ENCODE data around the gene GLE1. TPM values are rescaled to one million over a fixed set of nuclear protein-coding genes. Genes with fewer than 3 reads are reported as not detected.

The GLE1 gene, protein sequence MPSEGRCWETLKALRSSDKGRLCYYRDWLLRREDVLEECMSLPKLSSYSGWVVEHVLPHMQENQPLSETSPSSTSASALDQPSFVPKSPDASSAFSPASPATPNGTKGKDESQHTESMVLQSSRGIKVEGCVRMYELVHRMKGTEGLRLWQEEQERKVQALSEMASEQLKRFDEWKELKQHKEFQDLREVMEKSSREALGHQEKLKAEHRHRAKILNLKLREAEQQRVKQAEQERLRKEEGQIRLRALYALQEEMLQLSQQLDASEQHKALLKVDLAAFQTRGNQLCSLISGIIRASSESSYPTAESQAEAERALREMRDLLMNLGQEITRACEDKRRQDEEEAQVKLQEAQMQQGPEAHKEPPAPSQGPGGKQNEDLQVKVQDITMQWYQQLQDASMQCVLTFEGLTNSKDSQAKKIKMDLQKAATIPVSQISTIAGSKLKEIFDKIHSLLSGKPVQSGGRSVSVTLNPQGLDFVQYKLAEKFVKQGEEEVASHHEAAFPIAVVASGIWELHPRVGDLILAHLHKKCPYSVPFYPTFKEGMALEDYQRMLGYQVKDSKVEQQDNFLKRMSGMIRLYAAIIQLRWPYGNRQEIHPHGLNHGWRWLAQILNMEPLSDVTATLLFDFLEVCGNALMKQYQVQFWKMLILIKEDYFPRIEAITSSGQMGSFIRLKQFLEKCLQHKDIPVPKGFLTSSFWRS
- 10 to 100 TPM; 17.6 to 29.4 (median 20.9) TPM for total RNA-seq
- polyA plus RNA-seq, result 10 to 100 TPM; 19.8 to 24.6 (median 20.8) TPM

DNA sequence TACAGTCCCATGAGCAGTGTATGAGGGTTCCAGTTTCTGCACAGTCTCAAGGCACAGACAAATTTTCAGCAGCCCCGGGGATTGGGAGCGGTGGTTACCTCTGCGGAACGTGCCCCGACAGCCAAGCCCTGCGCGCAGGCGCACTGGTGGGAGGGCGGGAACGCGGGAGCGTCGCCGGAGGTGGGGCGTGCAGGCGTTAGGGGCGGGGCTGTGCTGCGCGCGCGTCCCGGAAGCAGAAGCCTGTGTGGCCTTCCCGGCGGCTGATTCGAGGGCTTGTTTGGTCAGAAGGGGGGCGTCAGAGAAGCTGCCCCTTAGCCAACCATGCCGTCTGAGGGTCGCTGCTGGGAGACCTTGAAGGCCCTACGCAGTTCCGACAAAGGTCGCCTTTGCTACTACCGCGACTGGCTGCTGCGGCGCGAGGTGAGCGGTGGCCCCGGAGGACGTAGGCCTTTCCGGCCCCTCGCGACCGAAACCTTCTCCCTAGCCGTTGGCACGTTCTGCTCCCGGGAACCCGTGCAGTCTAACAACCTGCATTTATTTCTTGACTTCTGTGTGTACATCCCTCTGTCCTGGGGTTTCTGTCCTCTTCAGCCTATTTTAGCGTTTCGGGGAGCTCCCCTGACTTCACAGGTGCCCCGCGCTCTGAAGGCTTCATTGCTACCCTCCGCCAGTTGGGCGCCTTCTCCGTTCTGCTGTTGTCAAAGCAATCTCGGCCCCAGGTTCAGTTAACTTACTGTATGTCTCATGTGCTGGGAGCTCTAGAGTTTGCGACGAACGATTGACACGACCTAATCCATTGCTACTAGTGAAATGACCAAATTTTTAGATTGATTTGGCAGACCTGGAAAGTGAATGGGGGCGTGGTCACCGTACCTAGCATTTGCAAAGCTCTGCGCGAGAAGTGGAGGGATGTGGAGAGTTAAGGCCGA, at the start of gene GLE1:
TSS of gene GLE1 (plus strand) at position 235 of the 929 bp plus-strand sequence. CDS start at position 322, 87 bp downstream.
- 0% methylated on average over 64 of the region's 64 CpGs for WGBS, 2 donors

DNA sequence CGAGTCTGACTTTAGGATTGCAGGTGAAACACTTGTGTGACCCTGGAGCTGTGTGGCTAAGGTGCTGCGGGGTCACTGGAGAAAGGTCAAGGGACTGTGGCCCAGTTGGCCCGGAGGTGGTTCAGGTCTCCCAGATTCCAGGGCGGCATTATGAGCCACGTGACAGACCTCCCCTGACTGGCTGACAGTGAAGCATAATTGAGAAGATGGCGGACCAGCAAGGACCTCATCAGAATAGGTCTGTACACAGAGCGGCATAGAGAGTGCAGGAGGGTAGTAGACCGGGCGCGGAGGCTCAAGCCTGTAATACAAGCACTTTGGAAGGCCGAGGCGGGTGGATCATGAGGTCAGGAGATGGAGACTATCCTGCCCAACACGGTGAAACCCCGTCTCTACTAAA, 49.5 kb upstream of the GLE1 start:
- WGBS, 2 donors, result 70 to 84% methylated on average over 14 of the region's 14 CpGs
- Histone ChIP-seq H3K36me3 (peaks cover 0 to 8% (median 2%) of the 10 kb centered on the region in 4 donors), H3K27ac (peak overlapping the region in 1 of 4 donors; percentile 94), H3K4me1 (peaks cover 0 to 14% (median 9%) of the 10 kb centered on the region in 4 donors), H3K27me3 (no peaks in the 10 kb centered on the region), H3K9me3 (no peaks in the 10 kb centered on the region), H3K4me3 (peak overlapping the region in 1 of 4 donors; percentile 88)
- TF ChIP-seq POLR2A (IDR thresholded peaks at IDR 0.05) (no peak), POLR2AphosphoS5 (IDR thresholded peaks at IDR 0.05) (no peak), EP300 (IDR thresholded peaks at IDR 0.05) (no peak)
- TF ChIP-seq, protein P1, sequence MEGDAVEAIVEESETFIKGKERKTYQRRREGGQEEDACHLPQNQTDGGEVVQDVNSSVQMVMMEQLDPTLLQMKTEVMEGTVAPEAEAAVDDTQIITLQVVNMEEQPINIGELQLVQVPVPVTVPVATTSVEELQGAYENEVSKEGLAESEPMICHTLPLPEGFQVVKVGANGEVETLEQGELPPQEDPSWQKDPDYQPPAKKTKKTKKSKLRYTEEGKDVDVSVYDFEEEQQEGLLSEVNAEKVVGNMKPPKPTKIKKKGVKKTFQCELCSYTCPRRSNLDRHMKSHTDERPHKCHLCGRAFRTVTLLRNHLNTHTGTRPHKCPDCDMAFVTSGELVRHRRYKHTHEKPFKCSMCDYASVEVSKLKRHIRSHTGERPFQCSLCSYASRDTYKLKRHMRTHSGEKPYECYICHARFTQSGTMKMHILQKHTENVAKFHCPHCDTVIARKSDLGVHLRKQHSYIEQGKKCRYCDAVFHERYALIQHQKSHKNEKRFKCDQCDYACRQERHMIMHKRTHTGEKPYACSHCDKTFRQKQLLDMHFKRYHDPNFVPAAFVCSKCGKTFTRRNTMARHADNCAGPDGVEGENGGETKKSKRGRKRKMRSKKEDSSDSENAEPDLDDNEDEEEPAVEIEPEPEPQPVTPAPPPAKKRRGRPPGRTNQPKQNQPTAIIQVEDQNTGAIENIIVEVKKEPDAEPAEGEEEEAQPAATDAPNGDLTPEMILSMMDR (IDR thresholded peaks at IDR 0.05), result no peak
- intact Hi-C loops (cut with DNase I), result loop anchor here (5.0 kb wide), 1 partner anchor 47 kb away; the partner anchor contains the start of gene GLE1
- no peak for DNase-seq

More for the DNA sequence above, at the start of gene GLE1:
- Histone ChIP-seq H3K27ac (peak within 1 kb of the TSS; percentile 83 to 87 (median 86)), H3K4me3 (peak within 1 kb of the TSS; percentile 75 to 92 (median 78)), H3K27me3 (no peaks in the 10 kb centered on the region), H3K9me3 (no peaks in the 10 kb centered on the region), H3K4me1 (peaks cover 0 to 27% (median 21%) of the 10 kb centered on the region in 4 donors), H3K36me3 (peaks cover 0 to 19% (median 4%) of the 10 kb centered on the region in 4 donors)
- peak; percentile 96 for DNase-seq
- intact Hi-C loops (cut with DNase I), result loop anchor here (5.0 kb wide), 2 partner anchors 43 to 47 kb away; partner anchors contain the start of gene ODF2
- TF ChIP-seq EP300 (IDR thresholded peaks at IDR 0.05), result no peak
- TF ChIP-seq POLR2A (IDR thresholded peaks at IDR 0.05), result peak; percentile 51 to 63
- TF ChIP-seq POLR2AphosphoS5 (IDR thresholded peaks at IDR 0.05), result peak; percentile 83 to 91 (median 86)

DNA sequence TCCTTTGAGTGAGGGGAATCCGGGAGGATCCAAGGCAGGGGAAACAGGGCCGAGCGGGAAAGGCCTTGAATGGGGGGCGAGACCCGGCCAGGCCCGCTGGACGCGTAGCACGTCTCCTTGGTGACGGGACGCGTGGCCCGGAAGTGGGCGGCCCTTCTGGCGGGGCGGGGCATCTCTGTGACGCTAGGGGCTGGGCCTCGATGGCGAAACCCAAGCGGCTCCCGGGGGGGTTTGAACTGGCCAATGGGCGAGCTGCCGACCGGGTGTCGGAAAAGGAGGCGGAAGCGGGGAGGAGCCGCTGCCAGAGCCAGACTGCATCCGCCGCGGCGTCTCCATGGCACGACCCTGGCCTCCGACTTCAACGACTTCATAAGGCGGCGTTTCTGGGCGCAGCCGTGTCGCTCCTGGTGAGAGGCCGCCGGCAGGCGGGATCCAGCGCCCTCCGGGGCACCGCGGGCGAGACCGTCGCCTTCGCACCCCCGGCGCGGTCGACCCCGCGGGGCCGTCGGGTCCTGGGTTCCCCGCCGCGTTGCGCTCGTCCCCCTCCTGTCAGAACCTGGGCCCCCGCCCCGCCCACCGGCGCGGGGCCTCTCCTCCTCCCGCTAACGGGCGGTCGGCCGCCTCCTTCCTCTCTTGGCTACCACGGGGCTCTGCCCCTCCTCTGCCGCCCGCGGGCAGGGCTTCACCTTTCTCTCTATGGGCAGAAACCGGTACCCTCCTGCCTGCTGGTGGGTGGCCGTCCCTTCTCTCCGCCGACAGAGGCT, 48.5 kb upstream of the GLE1 start, which contains the start of gene ODF2:
TSS of gene ODF2 (plus strand) at position 158 of the 764 bp plus-strand sequence. CDS start at position 244, 86 bp downstream.
- DNase-seq, result peak; percentile 99
- Histone ChIP-seq H3K27me3 (no peaks in the 10 kb centered on the region), H3K4me3 (peak within 1 kb of the TSS; percentile 68 to 95 (median 84)), H3K27ac (peak within 1 kb of the TSS; percentile 88 to 96 (median 91)), H3K36me3 (peaks cover 6 to 19% (median 12%) of the 10 kb centered on the region in 4 donors), H3K9me3 (no peaks in the 10 kb centered on the region), H3K4me1 (peaks cover 0 to 14% (median 9%) of the 10 kb centered on the region in 4 donors)
- intact Hi-C loops (cut with DNase I), result loop anchor here (2.0 to 5.0 kb wide), 2 partner anchors 17 to 46 kb away; partner anchors contain the start of gene GLE1
- 0% methylated on average over 82 of the region's 82 CpGs for WGBS, 2 donors
- peak; percentile 16 to 41 for TF ChIP-seq POLR2A (IDR thresholded peaks at IDR 0.05)
- TF ChIP-seq, protein P1 (IDR thresholded peaks at IDR 0.05), result no peak
- peak; percentile 56 to 85 (median 76) for TF ChIP-seq POLR2AphosphoS5 (IDR thresholded peaks at IDR 0.05)
- TF ChIP-seq EP300 (IDR thresholded peaks at IDR 0.05), result no peak

DNA sequence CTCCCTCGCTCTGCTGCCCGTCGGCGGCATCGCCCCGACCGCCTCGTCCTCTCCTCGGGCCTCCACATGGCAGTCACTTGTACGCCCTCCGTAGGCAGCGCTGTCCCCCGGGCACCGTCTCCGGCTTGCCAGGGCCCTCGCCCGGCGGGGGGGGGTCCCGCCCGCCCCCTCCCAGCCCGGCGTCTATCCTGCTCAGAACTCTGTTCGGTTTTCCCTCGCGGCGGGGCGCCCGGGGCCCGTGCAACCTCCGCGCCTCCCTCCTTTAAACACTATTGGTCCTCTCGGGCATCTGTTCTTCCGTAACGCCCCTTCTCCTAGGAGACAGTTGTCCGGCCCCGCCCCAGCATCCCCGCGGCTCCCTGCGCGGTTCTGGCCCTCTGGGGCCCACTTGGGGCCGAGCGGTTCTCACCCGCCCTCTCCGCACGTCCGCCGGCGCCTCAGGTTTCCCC, 47.9 kb upstream of the GLE1 start:
- no peaks in the 10 kb centered on the region for H3K27me3 ChIP-seq
- H3K36me3 ChIP-seq, result peaks cover 8 to 25% (median 14%) of the 10 kb centered on the region in 4 donors
- 1% methylated on average over 48 of the region's 48 CpGs for WGBS, 2 donors
- TF ChIP-seq, protein P1 (IDR thresholded peaks at IDR 0.05), result no peak
- TF ChIP-seq POLR2AphosphoS5 (IDR thresholded peaks at IDR 0.05) (no peak), POLR2A (IDR thresholded peaks at IDR 0.05) (no peak), EP300 (IDR thresholded peaks at IDR 0.05) (no peak)
- intact Hi-C loops (cut with DNase I), result loop anchor here (2.0 to 5.0 kb wide), 2 partner anchors 18 to 46 kb away; partner anchors contain the start of gene GLE1
- H3K9me3 ChIP-seq, result no peaks in the 10 kb centered on the region
- peak overlapping the region; percentile 68 to 95 (median 84) for H3K4me3 ChIP-seq
- peaks cover 0 to 14% (median 9%) of the 10 kb centered on the region in 4 donors for H3K4me1 ChIP-seq
- peak; percentile 86 for DNase-seq
- H3K27ac ChIP-seq, result peak overlapping the region; percentile 88 to 96 (median 91)

Data from sigmoid colon (tissue), 7 donors.